ENCODE measurements around the gene DNAH3. TPM values are rescaled to one million over a fixed set of nuclear protein-coding genes. Genes with fewer than 3 reads are reported as not detected.

The DNAH3 gene
- total and polyA plus RNA-seq, 2 experiments from 2014 or later: 0.70 to 1.3 TPM

- Mint-ChIP-seq H3K36me3 (ENCODE audit: low read depth) (no peaks in the 10 kb centered on the region), H3K4me1 (peaks cover 10% of the 10 kb centered on the region), H3K27ac (no peak overlapping the region), H3K9me3 (no peaks in the 10 kb centered on the region), H3K27me3 (ENCODE audit: insufficient read depth, low read depth, poor library complexity) (peaks cover 3% of the 10 kb centered on the region), H3K4me3 (no peak overlapping the region)
- H3K4me1 ChIP-seq (ENCODE audit: insufficient read depth): peaks cover 15% of the 10 kb centered on the region
- ATAC-seq: no peak
- H3K27ac ChIP-seq (ENCODE audit: low read depth): no peak overlapping the region
- no peaks in the 10 kb centered on the region for H3F3A ChIP-seq (replicated peaks; ENCODE audit: low read depth)
- no peaks in the 10 kb centered on the region for H4K20me1 ChIP-seq (replicated peaks; ENCODE audit: insufficient read depth)
- no peak overlapping the region for H3K4me3 ChIP-seq
- H2AFZ ChIP-seq: no peak overlapping the region
- no peak overlapping the region for H3K4me2 ChIP-seq
- no peak for DNase-seq (ENCODE audit: low spot score)
- no peaks in the 10 kb centered on the region for H3K79me2 ChIP-seq (replicated peaks; ENCODE audit: insufficient read depth)
- no peak for TF ChIP-seq REST (IDR thresholded peaks at IDR 0.05; ENCODE audit: unreplicated experiment)
- no peak for TF ChIP-seq EZH2 (IDR thresholded peaks at IDR 0.05; ENCODE audit: low read depth, unreplicated experiment)
- no peak for TF ChIP-seq ZNF331 (CRISPR knock-in tag; IDR thresholded peaks at IDR 0.05; ENCODE audit: low read depth)
- TF ChIP-seq CREB1 (CRISPR knock-in tag; IDR thresholded peaks at IDR 0.05; ENCODE audit: low read depth): no peak
- TF ChIP-seq CTCF (conservative IDR thresholded peaks at IDR 0.05; ENCODE audit: low read depth in 2 of 2): no peak
- TF ChIP-seq ZNF462 (CRISPR knock-in tag; IDR thresholded peaks at IDR 0.05): no peak
- TF ChIP-seq ETS1 (IDR thresholded peaks at IDR 0.05): no peak
- no peak for TF ChIP-seq EZH2phosphoT487 (IDR thresholded peaks at IDR 0.05; ENCODE audit: unreplicated experiment)
- no peak for TF ChIP-seq STAT1 (IDR thresholded peaks at IDR 0.05; ENCODE audit: unreplicated experiment)
- no peaks in the 10 kb centered on the region for H3K27me3 ChIP-seq (ENCODE audit: insufficient read depth)
- no peaks in the 10 kb centered on the region for H3K36me3 ChIP-seq (ENCODE audit: insufficient read depth)
- H3K9me2 ChIP-seq (ENCODE audit: insufficient read depth): peaks cover 10% of the 10 kb centered on the region; the same call in 1 of the 2 replicates
Measured at GRCh38 chr16:21120976-21121520, 29.6 kb downstream of the DNAH3 start.

All from GM23338 (cell line).